Endothelial cell of umbilical vein (primary cell): ENCODE measurements around the gene TMC3. TPM values are rescaled to one million over a fixed set of nuclear protein-coding genes. Genes with fewer than 3 reads are reported as not detected.

Experiments used
- BruUV-seq: library from RNA; stranded (reverse); fragments of 400-500 nt; replicated peaks from 2 replicates; lab custom pipeline; 2021; lab: Mats Ljungman, UMichigan
- CTCF ChIA-PET: fragments of 300-600, 350-600 bp; sonication (Branson Sonifier 250); formaldehyde crosslinking; loops from one replicate; lab custom pipeline; 2021; ENCODE audit warnings: antibody characterized with exemption, inconsistent platforms; lab: Charles Lee
- POLR2A ChIA-PET: fragments of 300-600, 350-600 bp; sonication (Branson Sonifier 250); formaldehyde crosslinking; loops from one replicate; lab custom pipeline; 2021; ENCODE audit warnings: antibody characterized with exemption, inconsistent platforms; lab: Charles Lee
- DNase-seq: peaks from one replicate; pipeline ENCODE4 v3.0.0-alpha.2; 2011; ENCODE audit warnings: low read depth, low spot score
- FAIRE-seq: peaks from 2 replicates; lab custom pipeline; 2011; peaks lifted over from hg19 to GRCh38; lab: Jason Lieb, UNC
- H2AFZ ChIP-seq: 2 replicates; pipeline ENCODE4 v1.6.0; 2012; ENCODE audit warnings: low read depth, low read length, control low read depth, inconsistent platforms
- H3K27ac ChIP-seq: 2 replicates; pipeline ENCODE4 v1.5.1; 2011; ENCODE audit warnings: low read depth, mild to moderate bottlenecking, control low read depth, low read length, moderate library complexity; ENCODE audit not compliant: insufficient read depth
- H3K27me3 ChIP-seq, 2 experiments: 2 replicates each; pipeline versions ENCODE4 v1.6.0 to v1.6.1; 2011; ENCODE audit warnings: low read length in 2 of 2, mixed read lengths in 1 of 2; ENCODE audit not compliant: control insufficient read depth in 2 of 2, insufficient read depth in 2 of 2
- H3K36me3 ChIP-seq, 2 experiments: 2 replicates in 1 of 2; 3 replicates in 1 of 2; pipeline ENCODE4 v1.5.1; 2011; ENCODE audit warnings: low read length in 2 of 2, mild to moderate bottlenecking in 1 of 2, moderate library complexity in 1 of 2; ENCODE audit not compliant: control insufficient read depth in 2 of 2, insufficient read depth in 2 of 2; ENCODE audit errors: extremely low read depth in 1 of 2
- H3K4me1 ChIP-seq: 3 replicates; pipeline ENCODE4 v1.5.1; 2011; ENCODE audit warnings: mild to moderate bottlenecking, low read length; ENCODE audit not compliant: control insufficient read depth, insufficient read depth; ENCODE audit errors: extremely low read depth
- H3K4me2 ChIP-seq: 2 replicates; pipeline ENCODE4 v1.6.1; 2011; ENCODE audit warnings: low read length, control low read depth, mixed read lengths; ENCODE audit not compliant: insufficient read depth
- H3K4me3 ChIP-seq, 3 experiments: fragments of 200-600 bp in 1 of 3; sonication (generic), shearing (Covaris generic) in 1 of 3; replicated peaks in 1 of 3; 2 replicates each; pipeline ENCODE4 v1.5.1; 2011 to 2016; ENCODE audit warnings: control low read depth in 3 of 3, low read length in 3 of 3, mild to moderate bottlenecking in 2 of 3, inconsistent platforms in 1 of 3, low read depth in 1 of 3, moderate library complexity in 1 of 3; ENCODE audit not compliant: insufficient read depth in 1 of 3
- H3K79me2 ChIP-seq: 2 replicates; pipeline ENCODE4 v1.6.0; 2012; ENCODE audit warnings: low read length, inconsistent platforms; ENCODE audit not compliant: control insufficient read depth, insufficient read depth
- H3K9ac ChIP-seq: replicated peaks from 2 replicates; pipeline ENCODE3; 2011; ENCODE audit warnings: low read length, control low read depth; ENCODE audit not compliant: insufficient read depth; ENCODE audit errors: extremely low read depth
- H3K9me1 ChIP-seq: replicated peaks from 3 replicates; pipeline ENCODE4 v1.6.0; 2011; ENCODE audit warnings: mild to moderate bottlenecking, low read length; ENCODE audit not compliant: control insufficient read depth, insufficient read depth; ENCODE audit errors: extremely low read depth
- H3K9me3 ChIP-seq: replicated peaks from 2 replicates; pipeline ENCODE4 v1.5.1; 2012; ENCODE audit warnings: low read length, inconsistent platforms; ENCODE audit not compliant: control insufficient read depth, insufficient read depth
- H4K20me1 ChIP-seq: replicated peaks from 2 replicates; pipeline ENCODE3; 2011; ENCODE audit warnings: mild to moderate bottlenecking, low read length; ENCODE audit not compliant: control insufficient read depth, insufficient read depth; ENCODE audit errors: extremely low read depth
- EZH2 ChIP-seq: IDR thresholded peaks from 2 replicates; pipeline ENCODE4 v1.6.1; 2012; ENCODE audit warnings: borderline replicate concordance, low read depth, mild to moderate bottlenecking, moderate library complexity, low read length, inconsistent platforms; ENCODE audit not compliant: severe bottlenecking
- FOS ChIP-seq: IDR thresholded peaks from 2 replicates; pipeline ENCODE4 v1.6.1; 2011; ENCODE audit warnings: mild to moderate bottlenecking, low read length, moderate library complexity, borderline replicate concordance; ENCODE audit not compliant: insufficient read depth
- GATA2 ChIP-seq: IDR thresholded peaks from 2 replicates; pipeline ENCODE4 v1.7.0; 2011; ENCODE audit warnings: low read depth, mild to moderate bottlenecking, moderate library complexity, mixed read lengths, low read length; ENCODE audit not compliant: insufficient read length, insufficient read depth
- JUN ChIP-seq: IDR thresholded peaks from 2 replicates; pipeline ENCODE4 v1.6.1; 2011; ENCODE audit warnings: borderline replicate concordance, low read depth; ENCODE audit not compliant: insufficient read length, insufficient read depth
- MYC ChIP-seq: IDR thresholded peaks from one replicate; pipeline ENCODE4 v1.6.1; 2011; ENCODE audit warnings: mild to moderate bottlenecking, low read depth, low read length
- POLR2A ChIP-seq: IDR thresholded peaks from 2 replicates; pipeline ENCODE4 v1.6.1; 2012; ENCODE audit warnings: low read depth, mild to moderate bottlenecking, control low read depth, low read length
- POLR2AphosphoS5 ChIP-seq: IDR thresholded peaks from 2 replicates; pipeline ENCODE4 v1.6.1; 2012; ENCODE audit warnings: low read depth, mild to moderate bottlenecking, control low read depth, low read length, moderate library complexity; ENCODE audit not compliant: insufficient read depth
- dilution Hi-C: fragments of 300-500 bp; cut with MboI; formaldehyde crosslinking; loops from one replicate; pipeline ENCODE4 v1.15.0; 2019; ENCODE audit warnings: low sequenced_read_pairs; ENCODE audit not compliant: extremely low pct_ligation_motif_present
- intact Hi-C: fragments of 100-400 bp; cut with micrococcal nuclease; formaldehyde crosslinking; loops from one replicate; pipeline ENCODE4 v1.10.0; 2022
- polyA plus RNA-seq, 4 experiments: library from polyadenylated mRNA; depleted of rRNA in 3 of 4; stranded (reverse) in 3 of 4; unstranded in 1 of 4; fragments of >200 nt; gene quantifications; 2 replicates each; pipeline versions ENCODE4 v1.2.1 to v1.2.3, GENCODE V29; 2011 to 2012; ENCODE audit warnings: missing spikeins in 1 of 4
- total RNA-seq: library from RNA; stranded (reverse); gene quantifications from 2 replicates; pipeline ENCODE4 v1.2.3, GENCODE V29; 2021
- TF ChIP-seq, protein P1 (sequence below): IDR thresholded peaks from 2 replicates; pipeline ENCODE4 v1.6.1; 2011; ENCODE audit not compliant: insufficient read depth, insufficient read length
- TF ChIP-seq, protein P2 (sequence below), 2 donors: IDR thresholded peaks; 1 replicate in 1 of 2; 2 replicates in 1 of 2; pipeline ENCODE4 v1.5.1; 2011; ENCODE audit warnings: low read length in 2 of 2, mild to moderate bottlenecking in 2 of 2, moderate library complexity in 2 of 2, control low read depth in 1 of 2, inconsistent platforms in 1 of 2, low read depth in 1 of 2; ENCODE audit not compliant: insufficient read depth in 1 of 2; ENCODE audit errors: extremely low read depth in 1 of 2

The TMC3 gene
- total and polyA plus RNA-seq, 2 donors (not counting 3 experiments of a cell fraction or from before 2014, with no cell fraction given), result not detected

DNA sequence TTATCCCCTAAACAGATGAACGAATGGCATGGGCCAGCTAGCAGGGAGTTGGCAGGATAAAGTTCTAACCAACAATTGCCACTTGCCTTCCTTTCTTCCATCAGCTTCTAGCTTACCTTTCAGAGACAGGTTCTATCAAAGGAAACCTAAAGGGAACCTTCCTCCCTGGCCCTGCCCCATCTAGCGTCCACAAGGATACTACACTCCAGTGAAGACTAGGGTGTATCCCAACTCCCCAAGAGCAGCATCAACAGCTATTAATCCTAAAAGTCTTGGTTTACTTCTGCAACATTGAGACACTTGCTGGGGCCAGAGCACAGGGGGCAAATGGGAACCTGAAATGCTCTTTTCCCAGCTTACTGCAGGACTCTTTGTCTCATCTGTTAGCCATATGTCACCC is 37.0 kb upstream of the TMC3 start:
- no peaks in the 10 kb centered on the region for H3K79me2 ChIP-seq
- ChIA-PET CTCF (interaction anchor here (0.8 to 3.3 kb wide), 14 partner anchors 9 to 787 kb away, joined by 3 to 29 read pairs (median 4); no protein-coding TSS in a partner anchor), POLR2A (no interaction called here)
- H3K9ac ChIP-seq, result no peak overlapping the region
- FAIRE-seq, result no peak
- H3K9me3 ChIP-seq, result no peaks in the 10 kb centered on the region
- H4K20me1 ChIP-seq, result no peaks in the 10 kb centered on the region
- H3K4me2 ChIP-seq, result no peak overlapping the region
- H2AFZ ChIP-seq, result no peak overlapping the region
- H3K27me3 ChIP-seq, result peaks cover 0 to 2% of the 10 kb centered on the region in 2 experiments
- no TSS peak for BruUV-seq
- TF ChIP-seq POLR2A (no peak), FOS (no peak), MYC (no peak), JUN (no peak), EZH2 (no peak), GATA2 (no peak), POLR2AphosphoS5 (no peak)
- TF ChIP-seq, protein P1, sequence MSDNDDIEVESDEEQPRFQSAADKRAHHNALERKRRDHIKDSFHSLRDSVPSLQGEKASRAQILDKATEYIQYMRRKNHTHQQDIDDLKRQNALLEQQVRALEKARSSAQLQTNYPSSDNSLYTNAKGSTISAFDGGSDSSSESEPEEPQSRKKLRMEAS, result no peak
- TF ChIP-seq, protein P2, sequence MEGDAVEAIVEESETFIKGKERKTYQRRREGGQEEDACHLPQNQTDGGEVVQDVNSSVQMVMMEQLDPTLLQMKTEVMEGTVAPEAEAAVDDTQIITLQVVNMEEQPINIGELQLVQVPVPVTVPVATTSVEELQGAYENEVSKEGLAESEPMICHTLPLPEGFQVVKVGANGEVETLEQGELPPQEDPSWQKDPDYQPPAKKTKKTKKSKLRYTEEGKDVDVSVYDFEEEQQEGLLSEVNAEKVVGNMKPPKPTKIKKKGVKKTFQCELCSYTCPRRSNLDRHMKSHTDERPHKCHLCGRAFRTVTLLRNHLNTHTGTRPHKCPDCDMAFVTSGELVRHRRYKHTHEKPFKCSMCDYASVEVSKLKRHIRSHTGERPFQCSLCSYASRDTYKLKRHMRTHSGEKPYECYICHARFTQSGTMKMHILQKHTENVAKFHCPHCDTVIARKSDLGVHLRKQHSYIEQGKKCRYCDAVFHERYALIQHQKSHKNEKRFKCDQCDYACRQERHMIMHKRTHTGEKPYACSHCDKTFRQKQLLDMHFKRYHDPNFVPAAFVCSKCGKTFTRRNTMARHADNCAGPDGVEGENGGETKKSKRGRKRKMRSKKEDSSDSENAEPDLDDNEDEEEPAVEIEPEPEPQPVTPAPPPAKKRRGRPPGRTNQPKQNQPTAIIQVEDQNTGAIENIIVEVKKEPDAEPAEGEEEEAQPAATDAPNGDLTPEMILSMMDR (IDR thresholded peaks at IDR 0.05; ENCODE audit: extremely low read depth in 1 of 2, insufficient read depth in 1 of 2, low read depth in 1 of 2, low read length in 2 of 2), result no peak
- dilution Hi-C loops (no loop called here), intact Hi-C loops (loop anchor here (2.0 kb wide), 1 partner anchor 698 kb away; no protein-coding TSS in a partner anchor)
- H3K4me1 ChIP-seq, result no peaks in the 10 kb centered on the region
- no peak overlapping the region for H3K27ac ChIP-seq
- H3K9me1 ChIP-seq, result no peaks in the 10 kb centered on the region
- no peaks in the 10 kb centered on the region for H3K36me3 ChIP-seq
- H3K4me3 ChIP-seq, result no peak overlapping the region
- DNase-seq, result no peak
